ENCODE data around the gene NLGN1.
"Not testable (repeated sequence)": the region's sequence is repeated elsewhere in the genome, so short reads cannot be mapped to it uniquely, and the experiment has no call there.

The NLGN1 gene

DNA sequence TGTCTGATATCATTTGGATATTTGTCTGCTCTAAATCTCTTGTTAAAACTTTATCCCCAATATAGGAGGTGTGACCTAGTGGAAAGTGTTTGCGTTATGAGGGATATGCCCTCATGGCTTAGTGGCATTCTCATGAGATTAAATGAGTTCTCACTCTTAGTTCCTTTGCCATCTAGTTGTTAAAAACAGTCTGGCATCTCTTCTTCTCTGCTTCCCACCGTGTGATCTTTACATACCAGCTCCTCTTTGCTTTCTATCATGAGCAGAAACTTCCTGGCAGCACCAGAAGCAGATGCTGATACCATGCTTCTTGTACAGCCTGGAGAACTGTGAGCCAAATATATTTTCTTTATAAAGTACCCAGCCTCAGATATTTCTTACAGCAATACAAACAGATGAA, 33.0 kb downstream of the NLGN1 start:
- DNase-seq = no peak

GRCh38 chr3:173439004-173439403, 41.5 kb downstream of the NLGN1 start:
- DNase-seq = no peak

DNA sequence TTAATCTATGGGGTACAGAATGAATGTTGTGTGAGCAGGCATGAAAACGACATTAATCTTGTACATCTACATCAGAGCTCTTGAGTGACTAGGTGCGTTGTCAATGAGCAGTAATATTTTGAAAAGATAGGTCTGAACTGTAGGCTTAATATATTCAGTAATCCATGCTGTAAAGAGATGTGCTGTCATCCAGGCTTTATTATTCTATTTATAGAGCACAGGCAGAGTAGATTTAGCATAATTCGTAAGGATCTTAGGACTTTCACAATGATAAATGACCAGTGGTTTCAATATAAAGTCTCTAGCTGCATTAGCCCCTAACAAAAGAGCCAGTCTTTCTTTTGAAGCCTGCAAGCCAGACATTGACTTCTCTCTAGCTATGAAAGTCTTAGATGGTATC, 43.0 kb downstream of the NLGN1 start:
- DNase-seq = no peak

DNA sequence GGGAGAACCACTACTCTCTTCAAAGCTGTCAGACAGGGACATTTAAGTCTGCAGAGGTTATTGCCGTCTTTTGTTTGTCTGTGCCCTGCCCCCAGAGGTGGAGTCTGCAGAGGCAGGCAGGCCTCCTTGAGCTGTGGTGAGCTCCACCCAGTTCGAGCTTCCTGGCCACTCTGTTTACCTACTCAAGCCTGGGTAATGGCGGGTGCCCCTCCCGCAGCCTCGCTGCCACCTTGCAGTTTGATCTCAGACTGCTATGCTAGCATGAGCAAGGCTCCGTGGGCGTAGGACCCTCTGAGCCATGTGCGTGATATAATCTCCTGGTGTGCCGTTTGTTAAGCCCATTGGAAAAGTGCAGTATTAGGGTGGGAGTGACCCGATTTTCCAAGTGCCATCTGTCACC, 54.0 kb downstream of the NLGN1 start:
- DNase-seq = not testable (repeated sequence)

DNA sequence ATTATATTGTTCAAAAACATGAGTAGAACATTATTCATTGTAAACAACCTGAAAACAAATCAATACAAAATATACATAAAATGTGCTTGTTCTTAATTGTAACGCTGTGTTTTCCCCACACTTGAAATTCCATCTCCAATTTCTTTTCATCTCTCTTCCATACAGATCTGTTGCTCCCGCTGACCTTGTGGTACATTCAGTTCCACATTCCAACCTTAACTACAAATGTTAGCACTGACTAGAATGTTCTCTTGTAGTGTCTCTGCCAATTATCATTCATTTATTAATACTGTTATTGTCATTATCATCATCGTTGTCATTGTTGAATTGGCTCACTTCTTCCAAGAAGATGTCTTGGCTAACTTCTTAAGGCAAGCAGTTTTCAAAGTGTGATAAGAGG, 65.7 kb downstream of the NLGN1 start:
- DNase-seq = no peak

GRCh38 chr3:173465112-173465511, 67.6 kb downstream of the NLGN1 start:
- peak; percentile 5 for DNase-seq

- no peak for DNase-seq
These were observed 68.5 kb downstream of the NLGN1 start for GRCh38 chr3:173465898-173466678.

DNA sequence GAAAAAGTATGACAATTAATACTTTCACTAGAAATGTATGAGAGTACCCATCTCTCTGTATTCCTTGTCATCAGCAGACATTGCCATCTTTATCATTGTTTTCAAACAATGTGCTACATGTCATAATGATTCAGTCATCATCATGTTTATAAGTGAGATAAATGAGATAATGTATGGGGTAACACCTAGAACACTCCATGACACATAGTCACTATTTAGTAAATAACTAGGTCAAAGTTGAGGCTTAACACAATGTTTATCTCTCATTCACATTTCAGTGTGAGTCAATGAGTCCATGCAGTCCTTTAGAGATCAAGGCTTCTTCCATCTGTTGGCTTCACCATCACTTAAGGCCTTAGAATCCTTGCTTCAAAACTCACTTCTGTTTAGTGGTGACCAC, 70.0 kb downstream of the NLGN1 start:
- no peak for DNase-seq

- DNase-seq = no peak
These were observed 75.7 kb downstream of the NLGN1 start for GRCh38 chr3:173473237-173473636.

GRCh38 chr3:173479301-173479700, 81.8 kb downstream of the NLGN1 start:
- no peak for DNase-seq

GRCh38 chr3:173501931-173502489, 104.5 kb downstream of the NLGN1 start:
- DNase-seq = no peak

DNA sequence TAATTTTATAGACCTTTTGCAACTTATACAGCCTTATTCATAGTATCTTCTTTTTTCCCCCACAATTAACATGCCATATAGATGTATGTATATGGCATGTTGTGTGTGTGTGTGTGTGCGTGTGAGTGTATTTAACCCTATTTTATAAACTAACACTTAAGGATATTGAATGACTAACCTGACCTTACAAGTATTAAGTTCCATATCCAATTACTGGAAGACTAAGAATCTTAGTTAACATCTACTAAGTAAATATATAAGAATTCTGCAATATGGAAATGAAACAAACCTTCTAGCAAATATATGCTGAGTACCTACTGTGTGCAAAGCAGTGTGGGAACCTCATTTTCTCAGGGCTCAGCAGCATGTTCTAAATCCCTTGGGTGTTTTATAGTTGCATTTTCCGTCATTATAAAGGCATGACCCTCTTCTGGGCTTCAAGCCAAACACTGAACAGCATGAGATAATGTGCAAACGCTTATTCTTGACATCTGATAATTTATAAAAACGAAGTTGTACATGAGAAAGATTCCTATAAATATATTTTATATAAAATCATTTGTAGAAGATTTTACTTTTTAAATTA, 105.5 kb downstream of the NLGN1 start:
- no peak for DNase-seq

- DNase-seq = no peak
These were observed 113.0 kb downstream of the NLGN1 start for GRCh38 chr3:173510565-173510964.

DNA sequence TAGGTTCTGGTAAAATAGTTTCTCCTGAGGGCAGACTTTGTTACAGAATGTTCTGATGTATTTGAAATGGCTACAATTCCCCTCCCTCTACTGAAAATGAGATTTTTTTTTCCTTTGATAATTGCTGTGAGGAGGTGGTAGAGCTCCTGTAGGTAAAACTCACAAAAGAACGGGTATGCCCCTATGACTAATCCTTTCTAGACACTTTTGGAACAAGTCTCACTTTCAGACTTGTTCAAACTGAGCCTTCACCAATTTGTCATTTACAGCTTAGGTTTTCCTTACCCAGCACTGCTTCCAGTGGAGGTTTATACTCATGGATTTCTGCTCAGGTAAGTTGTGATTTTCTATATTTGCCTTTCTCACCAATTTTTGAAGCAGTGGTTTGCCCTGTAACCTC, 115.6 kb downstream of the NLGN1 start:
- no peak for DNase-seq

- DNase-seq = no peak
These were observed 131.6 kb downstream of the NLGN1 start for GRCh38 chr3:173529062-173529711.

DNA sequence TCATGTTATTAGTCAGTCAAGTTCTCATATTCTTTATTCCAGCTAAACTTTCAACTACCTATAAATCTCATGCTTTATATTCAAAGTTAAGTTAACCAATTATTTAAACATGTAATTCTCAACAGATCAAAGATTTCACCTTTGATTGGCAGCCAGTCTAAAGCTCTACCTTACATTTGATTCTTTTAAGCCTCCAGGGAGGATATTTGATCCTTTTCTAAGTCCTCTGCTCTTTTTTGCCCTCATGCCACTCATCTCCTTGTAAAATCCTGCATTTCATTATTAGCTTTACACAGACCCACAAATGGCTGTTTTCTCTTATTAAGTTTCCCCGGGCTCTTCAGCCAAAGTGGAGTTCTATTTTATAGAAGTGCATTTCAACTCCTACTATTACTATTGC, 134.1 kb downstream of the NLGN1 start:
- DNase-seq = no peak

DNA sequence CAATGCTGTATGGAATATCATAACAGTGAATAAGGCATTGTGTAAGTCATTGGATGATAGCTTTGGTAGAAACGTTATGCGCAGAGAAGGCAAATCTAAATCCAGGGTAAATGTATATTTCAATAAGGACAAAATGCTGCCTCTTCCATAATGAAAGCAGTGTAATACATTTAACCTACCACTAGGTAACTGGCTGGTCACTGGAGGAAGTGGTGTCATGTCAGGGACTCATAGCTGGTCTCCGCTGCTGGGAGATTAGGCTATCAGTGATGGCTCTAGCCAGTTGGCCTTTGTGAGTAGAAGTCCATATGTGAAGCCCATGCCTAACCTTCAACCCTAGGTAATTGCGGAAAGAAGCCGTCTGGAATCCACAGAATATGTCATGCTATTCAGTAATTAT, 140.9 kb downstream of the NLGN1 start:
- no peak for DNase-seq

DNA sequence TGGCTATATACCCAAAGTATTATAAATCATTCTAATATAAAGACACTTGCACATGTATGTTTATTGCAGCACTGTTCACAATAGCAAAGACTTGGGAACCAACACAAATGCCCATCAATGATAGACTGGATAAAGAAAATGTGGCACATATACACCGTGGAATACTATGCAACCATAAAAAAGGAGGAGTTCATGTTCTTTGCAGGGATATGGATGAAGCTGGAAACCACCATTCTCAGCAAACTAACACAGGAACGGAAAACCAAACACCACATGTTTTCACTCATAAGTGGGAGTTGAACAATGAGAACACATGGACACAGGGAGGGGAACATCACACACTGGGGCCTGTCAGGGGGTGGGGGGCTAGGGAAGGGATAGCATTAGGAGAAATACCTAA, 148.0 kb downstream of the NLGN1 start:
- not testable (repeated sequence) for DNase-seq

- DNase-seq = no peak
These were observed 149.5 kb downstream of the NLGN1 start for GRCh38 chr3:173547070-173547469.

DNA sequence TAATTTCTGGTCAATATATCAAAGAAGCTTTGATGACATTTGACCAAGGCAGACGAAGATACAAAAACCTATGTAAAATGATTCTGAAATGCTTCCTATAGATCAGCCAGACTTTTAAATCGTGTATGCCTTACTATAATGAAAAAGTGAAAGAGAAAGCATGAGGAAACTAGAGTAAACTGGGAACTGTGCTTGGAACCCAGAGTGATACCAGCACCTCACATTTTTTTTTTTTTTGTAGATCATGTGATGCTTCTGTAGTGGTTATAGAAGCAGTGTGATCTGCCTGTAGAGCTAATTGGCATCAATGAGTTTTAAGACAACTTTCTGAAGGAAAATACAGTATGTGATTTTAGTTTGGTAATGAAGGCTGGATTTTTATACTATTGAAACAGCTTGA, 150.7 kb downstream of the NLGN1 start:
- no peak for DNase-seq

- DNase-seq = no peak
These were observed 155.0 kb downstream of the NLGN1 start for GRCh38 chr3:173552526-173552925.

- peak; percentile 18 for DNase-seq
These were observed 156.2 kb downstream of the NLGN1 start for GRCh38 chr3:173553635-173554280.

- DNase-seq = no peak
These were observed 159.0 kb downstream of the NLGN1 start for GRCh38 chr3:173556546-173556945.
